Measurements from ENCODE around the gene UBAP1L.
"Not testable (repeated sequence)": the region's sequence is repeated elsewhere in the genome, so short reads cannot be mapped to it uniquely, and the experiment has no call there.

Gene UBAP1L

DNA sequence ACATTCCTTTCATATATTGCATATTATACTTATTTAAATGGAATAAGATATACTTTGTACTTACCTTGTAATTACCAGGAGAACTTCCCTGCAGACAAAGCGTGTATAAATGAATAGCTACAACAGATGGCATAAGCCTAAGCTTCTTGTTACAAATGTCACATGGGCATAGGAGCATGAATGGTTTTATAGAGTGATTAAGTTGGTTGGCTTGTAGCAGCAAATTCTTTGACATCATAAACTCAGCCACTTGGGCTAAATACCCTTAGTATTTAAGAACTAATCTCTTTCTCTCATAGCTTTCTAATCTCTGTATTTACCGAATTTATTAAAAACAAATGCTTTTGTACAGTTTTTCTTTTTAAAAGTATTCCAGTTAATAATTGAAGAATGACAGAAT is at the start of gene UBAP1L:
UBAP1L (minus strand) TSS at position 115 of the 400 bp plus-strand sequence. CDS start 8,985 bp downstream, outside the sequence.
- no peak for DNase-seq (ENCODE audit: extremely low read depth in 1 of 2, low read depth in 1 of 2)

DNA sequence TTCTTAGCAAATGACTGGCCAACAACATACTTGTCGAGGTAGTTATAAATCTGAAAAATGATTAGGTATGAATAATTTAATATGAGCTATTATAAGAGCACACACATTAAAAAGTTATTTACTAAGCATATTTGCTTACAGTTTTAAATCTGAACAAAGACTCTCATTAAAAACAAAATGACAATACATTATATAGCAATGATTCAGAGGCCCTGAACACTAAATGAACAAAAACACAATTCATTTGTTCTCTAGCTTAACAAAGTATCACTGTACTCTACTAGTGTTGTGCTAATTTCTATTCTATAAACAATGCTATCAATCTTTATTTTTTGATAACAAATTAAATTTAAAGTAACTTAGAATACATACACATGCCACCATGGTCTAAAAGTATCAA is 49.1 kb upstream of the UBAP1L start:
- DNase-seq (ENCODE audit: extremely low read depth in 1 of 2, low read depth in 1 of 2): no peak

DNA sequence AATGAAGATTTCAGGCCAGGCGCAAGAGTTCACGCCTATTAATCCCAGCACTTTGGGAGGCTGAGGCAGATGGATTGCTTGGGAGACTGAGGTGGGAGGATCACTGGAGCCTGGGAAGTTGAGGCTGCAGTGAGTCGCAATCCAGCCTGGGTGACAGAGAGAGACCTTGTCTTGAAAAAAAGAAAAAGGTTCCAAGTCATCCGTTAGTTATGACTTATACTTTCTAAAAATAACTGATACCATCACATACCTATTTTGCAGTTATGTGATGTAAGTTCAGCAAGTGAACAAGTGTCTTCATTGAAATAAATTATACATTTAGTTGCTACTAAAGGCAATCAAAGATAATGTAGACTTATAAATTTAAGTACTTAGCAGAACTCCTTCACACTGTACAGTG is 48.0 kb upstream of the UBAP1L start:
- DNase-seq (ENCODE audit: extremely low read depth in 1 of 2, low read depth in 1 of 2): no peak

DNA sequence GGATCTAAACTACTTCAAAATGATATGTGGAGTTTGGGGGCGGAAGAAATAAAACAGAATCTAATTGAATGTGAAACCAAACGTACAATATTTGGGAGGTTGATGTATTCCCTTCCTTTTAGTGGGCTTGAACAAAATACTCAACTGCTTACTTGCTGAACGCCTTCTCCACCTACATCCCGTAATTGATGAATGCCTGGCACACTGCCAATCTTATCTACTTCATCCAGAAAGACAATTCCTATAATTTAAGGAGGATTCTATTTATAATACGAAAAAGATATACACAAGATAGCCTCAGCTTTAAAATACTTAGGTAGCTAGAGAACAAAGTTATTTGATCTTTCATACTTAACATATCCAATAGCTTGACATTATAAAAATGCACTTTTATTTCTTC is 41.7 kb upstream of the UBAP1L start:
- DNase-seq (ENCODE audit: extremely low read depth in 1 of 2, low read depth in 1 of 2): no peak

DNA sequence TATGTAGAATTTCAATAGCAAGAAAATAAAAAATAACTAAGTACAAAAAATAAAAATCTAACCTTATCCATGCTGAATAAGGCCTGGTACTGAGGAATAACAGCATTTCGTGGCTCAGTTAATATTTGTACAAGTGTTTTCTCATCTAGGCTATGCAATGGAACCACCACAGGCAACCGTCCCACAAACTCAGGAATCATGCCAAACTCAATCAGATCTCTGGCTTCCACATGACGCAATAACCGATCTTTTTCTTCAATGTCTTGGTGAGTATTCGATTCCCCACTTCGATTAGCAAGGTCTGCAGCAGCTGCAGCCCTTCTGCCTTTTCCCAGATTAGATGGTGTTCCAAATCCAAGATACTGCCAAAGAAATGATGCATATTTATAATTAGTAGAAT is 39.7 kb upstream of the UBAP1L start:
- no peak for DNase-seq (ENCODE audit: extremely low read depth in 1 of 2, low read depth in 1 of 2)

DNA sequence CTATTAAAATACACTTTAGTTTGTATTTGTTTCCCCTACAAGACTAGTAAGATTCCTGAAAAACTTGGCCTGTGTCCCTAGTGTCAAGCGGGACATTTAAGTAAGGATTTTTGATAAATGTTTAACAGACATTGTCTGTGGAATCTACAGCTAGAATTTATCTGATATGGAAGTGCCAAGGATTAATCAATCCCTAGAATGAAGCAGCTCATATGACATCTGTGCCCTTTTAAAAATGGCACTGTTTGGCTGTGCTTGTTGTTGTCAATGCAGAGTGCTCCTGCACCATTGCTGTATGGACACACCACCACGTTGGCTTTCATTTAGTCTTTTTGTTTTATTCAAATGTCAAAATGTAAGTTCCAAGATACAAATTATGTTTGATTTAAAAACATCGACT is 32.9 kb upstream of the UBAP1L start:
- no peak for DNase-seq (ENCODE audit: extremely low read depth in 1 of 2, low read depth in 1 of 2)

DNA sequence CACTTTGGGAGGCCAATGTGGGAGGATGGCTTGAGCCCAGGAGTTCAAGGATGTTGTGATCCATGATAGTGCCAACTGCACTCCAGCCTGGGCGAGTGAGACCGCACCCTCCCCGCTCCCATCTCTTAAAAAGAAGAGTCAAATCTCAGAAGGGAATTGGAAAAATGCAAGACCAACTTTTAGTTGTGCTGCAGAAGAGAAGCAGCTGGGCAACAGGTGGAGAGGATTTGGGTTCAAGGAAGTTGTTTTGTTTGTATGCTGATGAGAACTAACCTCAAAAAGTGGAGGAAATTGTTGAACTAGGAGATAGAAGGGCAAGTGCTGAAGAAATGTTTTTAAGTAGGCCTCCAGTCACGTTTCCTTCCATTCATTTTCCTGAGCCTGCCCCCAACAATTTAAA is 31.4 kb upstream of the UBAP1L start:
- no peak for DNase-seq (ENCODE audit: extremely low read depth in 1 of 2, low read depth in 1 of 2)

DNA sequence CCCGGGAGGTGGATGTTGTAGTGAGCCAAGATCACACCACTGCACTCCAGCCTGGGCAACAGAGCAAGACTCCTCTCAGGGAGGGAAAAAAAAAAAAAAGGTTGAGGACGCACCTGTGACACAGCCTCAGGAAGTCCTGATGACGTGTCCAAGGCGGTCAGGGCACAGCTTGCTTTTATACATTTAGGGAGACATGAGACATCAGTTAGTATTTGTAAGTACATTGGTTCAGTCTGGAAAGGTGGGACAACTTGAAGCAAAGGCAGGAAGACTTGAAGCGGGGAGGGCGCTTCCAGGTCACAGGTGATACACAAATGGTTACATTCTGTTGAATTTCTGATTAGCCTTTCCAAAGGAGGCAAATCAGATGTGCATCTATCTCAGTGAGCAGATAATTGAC is 23.6 kb upstream of the UBAP1L start:
- not testable (repeated sequence) for DNase-seq (ENCODE audit: extremely low read depth in 1 of 2, low read depth in 1 of 2)

DNA sequence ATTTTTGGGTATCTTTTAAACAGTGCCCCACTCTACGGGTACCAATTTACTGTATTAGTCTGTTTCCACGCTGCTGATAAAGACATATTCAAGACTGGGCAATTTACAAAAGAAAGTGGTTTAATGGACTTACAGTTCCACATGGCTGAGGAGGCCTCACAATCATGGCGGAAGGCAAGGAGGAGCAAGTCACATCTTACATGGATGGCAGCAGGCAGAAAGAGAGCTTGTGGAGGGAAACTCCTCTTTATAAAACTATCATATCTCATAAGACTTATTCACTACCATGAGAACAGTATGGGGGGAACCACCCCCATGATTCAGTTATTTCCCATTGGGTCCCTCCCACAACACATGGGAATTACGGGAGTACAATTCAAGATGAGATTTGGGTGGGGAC is 22.9 kb upstream of the UBAP1L start:
- DNase-seq (ENCODE audit: extremely low read depth in 1 of 2, low read depth in 1 of 2): not testable (repeated sequence)

DNA sequence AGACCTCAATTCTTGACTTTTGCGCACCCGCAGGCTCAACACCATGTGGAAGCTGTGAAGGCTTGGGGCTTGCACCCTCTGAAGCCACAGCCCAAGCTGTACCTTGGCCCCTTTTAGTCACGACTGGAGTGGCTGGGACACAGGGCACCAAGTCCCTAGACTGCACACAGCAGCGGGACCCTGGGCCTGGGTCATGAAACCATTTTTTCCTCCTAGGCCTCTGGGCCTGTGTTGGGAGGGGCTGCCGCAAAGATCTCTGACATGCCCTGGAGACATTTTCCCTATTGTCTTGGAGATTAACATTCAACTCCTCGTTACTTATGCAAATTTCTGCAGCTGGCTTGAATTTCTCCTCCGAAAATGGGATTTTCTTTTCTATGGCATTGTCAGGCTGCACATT is 22.1 kb upstream of the UBAP1L start:
- not testable (repeated sequence) for DNase-seq (ENCODE audit: extremely low read depth in 1 of 2, low read depth in 1 of 2)

DNA sequence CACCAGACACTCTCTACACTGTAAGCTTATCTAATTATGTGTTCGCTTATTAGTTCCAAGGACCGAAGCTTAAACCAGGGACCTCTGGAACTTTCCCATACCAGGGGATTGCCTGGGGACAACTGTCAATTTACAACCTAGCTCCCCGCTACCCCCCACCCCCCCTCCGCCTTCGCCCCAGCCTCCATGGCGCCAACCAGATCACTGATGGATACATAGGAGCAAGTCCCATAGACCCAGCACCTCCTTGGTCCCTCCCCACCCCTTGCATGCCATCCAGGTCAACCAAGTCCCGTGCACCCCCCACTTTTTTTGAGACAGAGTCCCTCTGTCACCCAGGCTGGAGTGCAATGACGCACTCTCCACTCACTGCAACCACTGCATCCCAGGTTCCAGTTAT is 19.5 kb upstream of the UBAP1L start:
- DNase-seq (ENCODE audit: extremely low read depth in 1 of 2, low read depth in 1 of 2): no peak

DNA sequence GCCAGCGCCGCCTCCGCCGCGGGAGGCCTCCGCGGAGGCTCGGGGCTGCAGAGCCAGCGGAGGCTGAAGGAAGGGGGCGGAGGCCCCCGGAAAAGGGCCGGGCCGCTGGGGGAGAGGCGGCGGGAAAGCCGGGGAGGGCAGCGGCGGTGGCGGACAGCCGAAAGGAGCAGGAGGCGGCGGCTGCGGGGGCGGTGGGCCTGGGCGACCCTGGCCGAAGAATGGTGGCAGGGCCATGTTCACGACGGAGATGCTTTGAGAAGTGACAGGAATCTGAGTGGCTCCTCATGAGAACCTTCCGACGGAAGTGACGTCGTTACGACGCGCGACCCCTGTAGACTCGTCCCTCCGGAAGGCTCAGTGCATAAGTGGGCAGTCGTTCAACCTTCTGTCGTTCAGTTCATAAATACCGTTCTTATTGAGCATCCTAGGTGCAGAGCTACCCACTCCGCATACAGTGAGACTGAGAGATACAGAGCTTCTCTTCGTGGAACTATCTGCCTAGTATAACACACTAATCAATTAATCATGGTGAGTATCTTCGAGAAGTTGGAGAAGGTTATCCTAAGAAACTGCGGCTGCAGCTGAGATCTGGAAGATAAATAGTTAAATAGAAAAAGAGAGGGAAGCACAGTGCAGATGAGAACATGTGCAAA is 18.7 kb upstream of the UBAP1L start, which contains the start of gene PDCD7:
PDCD7 (minus strand) TSS at position 261 of the 653 bp plus-strand sequence; CDS start at position 234, 27 bp downstream.
- peak; percentile 60 to 80 for DNase-seq (ENCODE audit: extremely low read depth in 1 of 2, low read depth in 1 of 2)

DNA sequence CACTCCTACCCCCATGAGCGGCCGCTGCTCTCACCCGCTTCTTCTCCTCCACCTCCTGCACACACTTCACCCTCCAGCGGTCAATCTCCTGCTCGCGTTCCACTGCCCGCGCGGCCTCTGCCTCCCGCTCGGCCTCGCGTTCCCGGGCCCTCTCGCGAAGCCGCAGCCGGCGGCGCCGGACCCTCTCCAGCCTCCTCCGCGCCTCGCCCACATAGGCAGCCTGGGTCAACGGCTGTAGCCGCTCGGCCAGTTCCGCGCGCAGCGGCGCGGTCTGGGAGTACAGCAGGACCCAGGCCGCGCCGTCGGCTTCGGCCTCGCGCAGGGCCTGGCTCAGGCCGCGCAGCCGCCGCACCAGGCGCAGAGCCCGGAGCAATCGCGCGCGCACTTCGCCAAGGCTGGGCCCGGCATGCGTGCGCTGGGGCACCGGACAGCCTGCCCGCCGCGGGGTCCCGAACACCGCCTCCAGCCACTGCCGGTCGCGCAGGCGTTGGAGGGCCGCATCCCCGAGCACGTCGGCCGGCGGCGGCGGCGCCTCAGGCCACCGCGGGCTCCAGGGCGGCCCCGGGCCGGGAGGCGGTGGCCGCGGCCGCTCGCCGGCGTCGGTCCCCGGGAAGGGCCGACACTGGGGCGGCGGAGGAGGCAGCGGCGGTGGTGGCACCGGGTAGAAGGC is 18.0 kb upstream of the UBAP1L start:
- DNase-seq (ENCODE audit: extremely low read depth in 1 of 2, low read depth in 1 of 2): no peak

DNA sequence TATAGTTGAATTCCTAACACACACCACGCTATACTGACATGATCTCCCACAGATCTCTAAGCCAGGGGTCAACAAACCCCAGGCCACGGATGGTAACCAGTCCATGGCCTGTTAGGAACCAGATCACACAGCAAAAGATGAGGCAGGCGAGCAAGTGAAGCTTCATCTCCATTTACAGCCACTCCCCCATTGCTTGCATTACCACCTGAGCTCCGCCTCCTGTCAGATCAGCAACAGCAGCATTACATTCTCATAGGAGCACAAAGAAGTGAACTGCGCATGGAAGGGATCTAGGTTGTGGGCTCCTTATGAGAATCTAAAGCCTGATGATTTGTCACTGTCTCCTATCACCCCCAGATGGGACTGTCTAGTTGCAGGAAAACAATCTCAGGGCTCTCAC is 15.9 kb upstream of the UBAP1L start:
- no peak for DNase-seq (ENCODE audit: extremely low read depth in 1 of 2, low read depth in 1 of 2)

DNA sequence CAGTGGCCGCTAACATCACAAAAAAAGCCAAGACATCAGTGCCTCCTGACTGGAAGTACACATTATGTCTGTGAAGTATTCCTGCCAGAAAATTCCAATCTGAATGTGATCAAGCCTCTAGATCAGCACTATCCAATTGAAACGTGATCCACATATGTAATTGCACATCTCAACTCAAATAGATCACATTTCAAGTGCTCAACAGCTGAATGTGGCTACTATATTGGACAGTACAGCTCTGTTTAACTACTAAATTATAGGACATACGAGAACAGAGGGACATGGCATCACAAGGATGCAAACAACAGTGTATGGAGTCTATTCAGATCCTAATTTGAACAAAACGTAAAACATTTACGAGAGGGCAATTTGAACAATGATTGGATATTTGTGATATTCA is 542 bp upstream of the UBAP1L start:
- no peak for DNase-seq (ENCODE audit: extremely low read depth in 1 of 2, low read depth in 1 of 2)

DNA sequence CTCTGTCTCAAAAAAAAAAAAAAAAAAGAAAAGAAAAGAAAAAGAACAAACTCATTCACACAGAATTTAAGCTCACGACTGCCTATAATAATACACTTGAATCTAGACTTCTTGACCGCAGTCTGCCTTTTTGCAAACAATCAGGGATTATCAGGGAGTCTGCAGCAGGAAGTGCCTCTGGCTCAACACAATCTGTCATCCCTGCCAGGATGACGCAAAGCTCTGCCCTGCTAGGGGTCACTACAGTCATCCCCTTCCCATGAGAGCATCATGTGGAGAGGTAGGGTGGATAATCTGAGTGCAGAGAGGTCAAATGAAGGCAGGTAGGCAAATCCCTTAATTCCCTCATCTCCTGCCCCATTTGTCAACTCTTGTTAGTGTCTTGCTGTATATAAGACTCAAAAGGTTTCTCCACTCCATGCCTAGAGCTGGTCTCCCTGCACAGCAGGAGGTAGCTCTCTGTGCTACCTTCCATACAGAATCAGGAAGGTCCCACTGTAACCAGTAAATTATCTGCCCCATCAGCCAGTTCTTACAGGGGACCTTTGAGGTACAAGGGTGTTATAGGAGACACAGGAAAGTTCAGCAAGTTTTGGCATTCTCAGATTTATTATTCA is 4.2 kb downstream of the UBAP1L start:
- DNase-seq (ENCODE audit: extremely low read depth in 1 of 2, low read depth in 1 of 2): no peak

DNA sequence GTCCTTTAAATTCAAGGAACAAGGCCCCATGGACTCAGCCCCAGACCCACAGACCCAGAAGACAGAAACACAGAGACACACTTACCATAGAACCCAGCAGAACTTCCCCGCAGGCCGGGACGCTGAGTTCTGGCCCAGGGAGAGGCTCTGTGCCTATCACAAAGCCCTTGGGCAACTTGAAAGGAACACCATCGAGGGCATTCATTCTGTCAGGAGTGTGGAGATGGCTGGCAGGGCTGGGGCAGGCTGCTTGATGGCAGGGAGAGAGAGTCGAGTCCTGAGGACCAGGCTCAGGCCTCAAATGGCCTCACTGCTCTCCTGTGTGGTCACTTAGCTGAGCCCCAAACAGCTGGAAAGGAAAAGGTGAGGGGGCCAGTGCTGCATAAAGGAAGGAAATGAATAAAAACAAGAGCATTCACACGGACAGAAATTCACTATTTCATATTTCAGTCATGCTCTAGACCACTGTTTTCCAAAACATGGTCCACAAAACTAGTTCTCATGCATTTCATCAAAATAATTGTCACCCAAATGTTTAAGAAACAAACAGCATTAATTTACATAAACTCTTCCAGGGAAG is 8.9 kb downstream of the UBAP1L start:
- DNase-seq (ENCODE audit: extremely low read depth in 1 of 2, low read depth in 1 of 2): no peak

DNA sequence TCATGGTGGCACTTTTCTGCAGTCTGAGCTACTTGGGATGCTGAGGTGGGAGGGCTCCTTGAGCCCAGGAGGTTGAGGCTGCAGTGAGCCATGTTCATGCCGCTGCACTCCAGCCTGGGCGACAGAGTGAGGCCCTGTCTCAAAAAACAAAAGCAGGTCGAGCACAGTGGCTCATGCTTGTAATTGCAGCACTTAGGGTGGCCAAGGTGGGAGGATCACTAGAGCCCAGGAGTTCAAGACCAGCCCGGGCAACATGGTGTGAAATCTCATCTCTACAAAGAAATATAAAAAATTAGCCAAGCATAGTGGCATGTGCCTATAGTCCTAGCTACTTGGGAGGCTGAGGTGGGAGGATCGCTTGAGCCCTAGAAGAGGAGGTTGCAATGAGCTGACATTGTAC is 10.0 kb downstream of the UBAP1L start:
- no peak for DNase-seq (ENCODE audit: extremely low read depth in 1 of 2, low read depth in 1 of 2)

DNA sequence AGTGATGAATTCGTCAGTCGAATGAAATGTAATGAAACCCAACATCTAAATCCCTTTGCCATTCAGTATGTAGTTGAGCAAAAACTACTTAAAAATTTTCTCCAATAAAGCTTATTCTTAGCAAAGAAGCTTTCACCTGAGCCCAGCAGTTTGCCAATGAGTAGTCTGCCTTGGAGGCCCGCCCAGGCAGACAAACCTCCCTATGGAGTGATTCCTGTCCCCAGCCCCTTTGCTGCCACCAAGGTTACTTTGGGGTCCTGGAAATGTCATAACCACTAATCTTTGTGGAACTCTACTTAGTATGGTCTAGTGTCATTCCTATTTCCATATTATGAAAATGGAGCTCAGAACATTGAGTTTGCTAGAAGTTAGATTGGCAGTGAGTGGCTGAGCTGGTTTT is 12.1 kb downstream of the UBAP1L start:
- no peak for DNase-seq (ENCODE audit: extremely low read depth in 1 of 2, low read depth in 1 of 2)

DNA sequence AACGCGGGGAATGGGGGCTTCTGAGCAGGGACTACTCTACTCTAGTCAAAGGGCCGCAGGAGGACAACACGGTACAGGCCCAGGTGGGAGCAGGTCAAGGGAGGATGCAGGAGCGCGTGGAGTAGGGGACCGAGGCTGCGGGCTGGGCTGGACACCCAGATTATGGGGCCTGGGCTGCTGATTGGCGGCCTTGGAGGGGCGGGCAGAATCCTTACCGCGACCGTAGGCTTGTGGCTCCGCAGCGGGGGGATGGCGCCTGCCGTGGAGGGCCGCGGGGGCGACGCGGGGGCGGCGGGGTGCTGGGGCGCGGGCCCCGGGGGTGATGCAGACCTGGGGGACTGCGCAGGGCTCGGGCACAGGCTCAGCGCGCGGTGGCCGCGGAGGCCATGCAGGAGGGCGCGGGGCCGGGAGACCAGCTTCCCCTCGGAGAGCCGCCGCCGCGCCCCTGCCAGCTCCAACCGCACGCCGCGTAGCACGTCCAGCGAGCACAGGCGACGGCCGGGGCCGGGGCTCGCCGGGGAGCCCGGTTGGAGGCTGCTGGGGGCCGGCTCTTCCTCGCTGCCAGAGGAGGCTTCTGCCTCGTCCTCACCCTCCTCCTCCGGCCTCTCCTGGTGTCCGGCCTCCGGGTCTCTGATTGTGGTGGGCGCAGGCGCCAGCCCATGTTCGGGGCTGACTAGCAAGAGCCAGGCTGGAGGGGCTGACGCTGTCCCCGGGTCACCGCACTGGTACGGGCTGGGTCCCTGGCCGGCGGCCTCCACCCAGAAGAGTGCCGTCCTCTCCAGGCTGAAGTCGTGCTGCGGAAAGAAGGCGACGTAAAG is 12.9 kb downstream of the UBAP1L start:
- DNase-seq (ENCODE audit: extremely low read depth in 1 of 2, low read depth in 1 of 2): no peak

DNA sequence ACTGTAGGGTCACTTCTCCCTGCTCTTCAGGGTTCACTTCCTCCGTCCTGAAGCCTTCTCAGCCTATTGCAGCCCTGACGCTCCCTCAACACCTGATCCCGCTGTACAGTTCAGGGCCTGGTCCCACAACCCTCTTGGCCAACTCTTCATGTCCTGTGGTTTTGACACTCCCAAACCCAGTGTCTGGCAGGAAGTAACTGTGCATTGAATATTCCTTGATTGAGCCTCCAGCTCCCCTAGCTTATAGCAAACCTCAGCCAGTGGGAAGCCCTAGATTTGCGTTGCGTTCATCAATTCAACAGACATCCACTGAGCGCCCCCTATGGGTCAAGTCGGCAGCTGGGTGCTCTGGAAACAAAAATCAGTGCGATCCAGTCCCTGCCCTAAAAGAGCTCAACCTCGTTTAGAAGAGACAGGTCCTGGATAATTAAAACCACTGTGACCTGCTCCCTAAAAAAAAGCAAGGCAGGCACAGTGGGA is 13.5 kb downstream of the UBAP1L start:
- DNase-seq (ENCODE audit: extremely low read depth in 1 of 2, low read depth in 1 of 2): peak in 1 of 2 donors; percentile 42

Measured in stimulated activated CD8-positive, alpha-beta memory T cell treated with anti-CD3 and anti-CD28 coated beads, Interleukin-7, amount 100 ng/mL, for 48 hours (primary cell).